Skeletal muscle satellite cell (primary cell): ENCODE results near the gene RIMBP2.

Source experiments
- H3K27me3 ChIP-seq: 2 replicates; pipeline ENCODE4 v1.7.0; 2013; ENCODE audit warnings: low read length; ENCODE audit not compliant: control insufficient read depth, insufficient read depth
- H3K36me3 ChIP-seq: 2 replicates; pipeline ENCODE4 v1.7.0; 2013; ENCODE audit warnings: mild to moderate bottlenecking, control low read depth, low read length; ENCODE audit not compliant: insufficient read depth
- H3K4me1 ChIP-seq: 2 replicates; pipeline ENCODE4 v1.7.0; 2013; ENCODE audit warnings: low read length; ENCODE audit not compliant: control insufficient read depth, insufficient read depth
- H3K4me2 ChIP-seq: 2 replicates; pipeline ENCODE4 v1.7.0; 2013; ENCODE audit warnings: mild to moderate bottlenecking, low read length
- H3K4me3 ChIP-seq: 2 replicates; pipeline ENCODE4 v1.7.0; 2013; ENCODE audit warnings: low read length
- H3K9ac ChIP-seq: 2 replicates; pipeline ENCODE4 v1.7.0; 2013; ENCODE audit warnings: mild to moderate bottlenecking, low read depth, low read length, moderate library complexity
- H3K9me3 ChIP-seq: replicated peaks from 2 replicates; pipeline ENCODE4 v1.7.0; 2013; ENCODE audit warnings: mild to moderate bottlenecking, control low read depth, low read length

The RIMBP2 gene

GRCh38 chr12:130459916-130460315, 256.2 kb downstream of the RIMBP2 start:
- Histone ChIP-seq H3K9ac (no peak overlapping the region), H3K36me3 (no peaks in the 10 kb centered on the region), H3K9me3 (peaks cover 19% of the 10 kb centered on the region), H3K4me1 (no peaks in the 10 kb centered on the region), H3K27me3 (no peaks in the 10 kb centered on the region), H3K4me3 (no peak overlapping the region), H3K4me2 (no peak overlapping the region)

DNA sequence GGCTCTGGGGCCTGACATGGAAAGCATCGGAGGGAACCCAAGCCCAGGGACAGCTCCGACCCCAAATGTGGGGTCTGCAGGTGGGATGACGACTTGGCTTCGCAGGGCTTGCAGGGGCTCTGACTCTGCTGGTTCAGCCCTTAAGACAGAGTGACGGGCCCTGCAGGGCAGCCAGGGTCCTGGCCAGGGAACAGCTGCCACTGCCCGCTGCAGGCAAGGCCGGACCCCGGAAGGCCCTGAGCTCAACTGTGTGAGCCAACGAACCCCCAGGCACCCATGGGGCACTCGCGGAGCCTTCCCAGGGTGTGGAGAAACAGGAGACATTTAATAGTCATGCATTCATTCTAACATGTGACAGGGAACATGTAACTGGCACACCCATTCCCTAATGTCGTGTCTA, 257.8 kb downstream of the RIMBP2 start:
- H3K36me3 ChIP-seq: no peaks in the 10 kb centered on the region
- H3K9ac ChIP-seq: no peak overlapping the region
- H3K27me3 ChIP-seq: no peaks in the 10 kb centered on the region
- H3K9me3 ChIP-seq: peaks cover 15% of the 10 kb centered on the region
- no peak overlapping the region for H3K4me3 ChIP-seq
- H3K4me2 ChIP-seq: no peak overlapping the region
- H3K4me1 ChIP-seq: no peaks in the 10 kb centered on the region

DNA sequence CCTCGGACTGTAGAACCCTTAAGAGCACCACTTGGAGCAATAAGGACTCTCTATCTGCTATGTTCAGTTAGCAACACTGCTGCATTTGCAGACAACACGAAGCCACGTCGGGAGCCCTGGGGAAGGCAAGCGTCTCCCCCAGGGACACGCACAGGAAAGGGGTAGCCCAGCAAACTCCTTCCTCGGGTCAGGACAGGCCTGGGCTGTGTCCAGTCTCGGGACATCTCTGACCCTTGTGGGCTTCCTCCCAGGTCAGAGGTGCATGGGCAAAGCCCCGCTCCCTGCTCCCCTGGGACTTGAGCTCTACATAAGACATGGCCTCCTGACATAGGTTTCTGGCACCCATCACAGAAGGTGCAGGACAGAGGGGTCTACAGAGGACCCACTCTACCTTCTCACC, 258.9 kb downstream of the RIMBP2 start:
- H3K4me3 ChIP-seq: no peak overlapping the region
- H3K9me3 ChIP-seq: peaks cover 20% of the 10 kb centered on the region
- no peak overlapping the region for H3K9ac ChIP-seq
- H3K4me2 ChIP-seq: no peak overlapping the region
- H3K4me1 ChIP-seq: no peaks in the 10 kb centered on the region
- no peaks in the 10 kb centered on the region for H3K36me3 ChIP-seq
- H3K27me3 ChIP-seq: no peaks in the 10 kb centered on the region

DNA sequence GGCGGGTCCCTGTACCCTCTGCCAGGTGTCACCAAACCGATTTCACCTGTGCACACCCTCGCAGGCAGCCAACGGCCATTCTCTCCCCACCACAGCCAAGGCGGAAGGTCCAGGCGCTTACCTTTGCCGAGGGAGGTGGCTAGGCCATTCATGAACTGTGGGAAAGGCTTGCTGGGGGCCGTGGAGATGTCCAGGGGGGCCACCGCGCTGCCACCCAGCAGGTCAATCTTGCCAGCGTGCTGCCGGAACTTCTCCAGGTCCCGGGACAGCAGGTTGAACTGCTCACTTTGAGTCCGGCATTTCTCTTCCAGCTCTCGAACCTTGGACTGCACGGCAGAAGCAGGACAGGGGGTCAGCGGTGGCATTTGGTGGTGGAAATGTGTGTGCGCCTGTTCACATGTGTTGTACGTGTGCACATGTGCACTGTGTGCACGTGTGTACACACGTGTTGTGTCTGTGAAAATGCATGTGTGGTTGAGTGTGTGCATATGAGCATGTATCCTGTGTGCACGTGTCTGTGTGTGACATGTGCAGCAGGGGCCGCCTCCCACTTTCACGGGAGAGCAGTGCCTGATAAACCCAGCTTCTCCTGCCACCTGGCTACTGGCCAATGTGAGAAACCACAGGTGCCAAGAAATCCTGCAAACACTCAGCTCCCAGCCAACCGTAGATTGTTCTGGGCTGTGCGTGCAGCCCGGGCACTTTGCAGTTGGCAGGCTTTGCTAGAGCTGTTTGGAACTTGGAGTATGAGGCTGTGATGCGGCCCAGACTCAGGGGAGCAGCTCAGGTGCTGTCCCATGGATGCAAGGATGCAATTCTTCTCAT, 259.5 kb downstream of the RIMBP2 start:
- Histone ChIP-seq H3K4me2 (no peak overlapping the region), H3K9ac (no peak overlapping the region), H3K36me3 (no peaks in the 10 kb centered on the region), H3K4me3 (no peak overlapping the region), H3K4me1 (no peaks in the 10 kb centered on the region), H3K9me3 (peaks cover 17% of the 10 kb centered on the region), H3K27me3 (no peaks in the 10 kb centered on the region)

GRCh38 chr12:130455161-130455560, 260.9 kb downstream of the RIMBP2 start:
- no peak overlapping the region for H3K4me2 ChIP-seq
- no peaks in the 10 kb centered on the region for H3K4me1 ChIP-seq
- H3K36me3 ChIP-seq: no peaks in the 10 kb centered on the region
- H3K9me3 ChIP-seq: peaks cover 17% of the 10 kb centered on the region
- no peak overlapping the region for H3K4me3 ChIP-seq
- no peak overlapping the region for H3K9ac ChIP-seq
- no peaks in the 10 kb centered on the region for H3K27me3 ChIP-seq

- no peak overlapping the region for H3K4me2 ChIP-seq
- no peaks in the 10 kb centered on the region for H3K36me3 ChIP-seq
- H3K27me3 ChIP-seq: no peaks in the 10 kb centered on the region
- no peak overlapping the region for H3K9ac ChIP-seq
- H3K9me3 ChIP-seq: peaks cover 21% of the 10 kb centered on the region
- H3K4me3 ChIP-seq: no peak overlapping the region
- H3K4me1 ChIP-seq: no peaks in the 10 kb centered on the region
These were observed 261.8 kb downstream of the RIMBP2 start for GRCh38 chr12:130454296-130454695.

- Histone ChIP-seq H3K27me3 (no peaks in the 10 kb centered on the region), H3K4me2 (no peak overlapping the region), H3K4me3 (no peak overlapping the region), H3K9ac (no peak overlapping the region), H3K9me3 (peaks cover 21% of the 10 kb centered on the region), H3K36me3 (no peaks in the 10 kb centered on the region), H3K4me1 (no peaks in the 10 kb centered on the region)
These were observed 263.6 kb downstream of the RIMBP2 start for GRCh38 chr12:130452546-130452945.

DNA sequence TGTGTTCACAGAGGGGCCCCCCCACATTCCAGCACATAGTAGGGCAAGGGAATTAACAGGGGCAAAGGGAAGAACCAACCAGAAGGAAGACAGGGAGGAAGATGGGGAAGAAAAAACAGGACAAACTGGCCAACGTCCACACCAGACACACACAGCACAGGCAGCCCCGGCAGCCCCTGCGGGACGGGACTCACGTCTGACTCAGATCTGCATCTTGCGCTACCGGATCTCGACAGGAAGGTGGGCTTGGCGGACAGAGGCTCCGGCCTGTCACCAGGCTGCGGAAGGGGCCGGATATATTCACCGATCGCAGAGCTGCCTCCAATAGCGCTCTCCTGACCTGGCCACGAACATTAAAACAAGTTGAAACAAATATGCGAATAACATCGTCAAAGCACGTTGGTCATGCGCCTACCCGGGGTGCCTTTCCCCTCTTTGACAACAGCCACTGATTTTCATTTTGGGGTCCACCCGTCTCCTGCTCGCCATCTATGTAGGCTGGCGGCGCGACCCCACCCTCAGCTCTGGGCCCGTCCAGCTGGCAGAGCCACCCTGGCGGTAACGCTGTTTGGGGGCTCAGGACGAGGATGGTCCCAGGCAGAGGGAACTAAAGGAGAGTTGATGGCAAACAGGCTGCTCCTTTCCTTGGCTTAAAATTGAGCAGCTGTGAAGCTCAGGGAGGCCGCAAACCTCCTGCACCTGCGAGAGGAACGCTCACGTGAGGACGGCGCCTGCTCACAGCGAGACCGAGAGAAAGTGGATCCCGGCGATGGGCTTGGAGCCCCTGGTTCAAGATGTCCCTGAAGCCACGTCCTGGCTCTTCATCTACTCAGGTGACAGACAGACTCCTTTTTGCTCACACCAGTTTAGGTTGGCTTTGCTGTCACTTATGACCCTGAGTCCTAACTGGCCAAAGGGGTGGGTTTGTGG, 264.8 kb downstream of the RIMBP2 start:
- Histone ChIP-seq H3K9ac (no peak overlapping the region), H3K4me1 (no peaks in the 10 kb centered on the region), H3K9me3 (peaks cover 23% of the 10 kb centered on the region), H3K4me3 (no peak overlapping the region), H3K4me2 (no peak overlapping the region), H3K36me3 (no peaks in the 10 kb centered on the region), H3K27me3 (no peaks in the 10 kb centered on the region)

DNA sequence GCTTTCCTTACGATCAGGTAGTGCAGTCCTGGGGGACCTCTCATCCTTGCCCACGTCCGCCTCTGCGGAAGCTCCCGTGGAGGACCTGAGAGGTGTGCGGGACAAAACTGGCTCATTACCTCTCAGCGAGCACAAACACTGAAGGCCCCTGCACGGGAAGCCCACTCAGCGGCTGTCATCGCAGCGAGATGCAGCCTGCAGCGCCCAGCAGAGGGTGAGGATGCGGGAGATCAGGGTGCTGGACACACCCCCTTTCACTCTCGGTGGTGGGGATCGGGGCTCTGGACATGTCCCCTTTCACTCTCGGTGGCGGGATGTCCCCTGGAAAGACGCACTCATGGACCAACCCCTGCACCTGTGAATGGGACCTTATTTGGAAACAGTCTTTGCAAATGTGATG, 266.8 kb downstream of the RIMBP2 start:
- no peak overlapping the region for H3K4me2 ChIP-seq
- H3K4me3 ChIP-seq: no peak overlapping the region
- H3K4me1 ChIP-seq: no peaks in the 10 kb centered on the region
- no peaks in the 10 kb centered on the region for H3K36me3 ChIP-seq
- no peaks in the 10 kb centered on the region for H3K27me3 ChIP-seq
- H3K9ac ChIP-seq: no peak overlapping the region
- H3K9me3 ChIP-seq: peaks cover 30% of the 10 kb centered on the region

GRCh38 chr12:130448044-130448821, 267.9 kb downstream of the RIMBP2 start:
- H3K4me2 ChIP-seq: no peak overlapping the region
- no peak overlapping the region for H3K9ac ChIP-seq
- H3K27me3 ChIP-seq: no peaks in the 10 kb centered on the region
- H3K36me3 ChIP-seq: no peaks in the 10 kb centered on the region
- H3K4me3 ChIP-seq: no peak overlapping the region
- H3K9me3 ChIP-seq: peaks cover 41% of the 10 kb centered on the region
- H3K4me1 ChIP-seq: no peaks in the 10 kb centered on the region

GRCh38 chr12:130447655-130447965, 268.5 kb downstream of the RIMBP2 start:
- Histone ChIP-seq H3K27me3 (no peaks in the 10 kb centered on the region), H3K9ac (no peak overlapping the region), H3K4me3 (no peak overlapping the region), H3K36me3 (no peaks in the 10 kb centered on the region), H3K9me3 (peaks cover 40% of the 10 kb centered on the region), H3K4me2 (no peak overlapping the region), H3K4me1 (no peaks in the 10 kb centered on the region)
